Epithelial cell of esophagus (primary cell): ENCODE measurements around the gene RIOX2.
A peak's percentile ranks its signal among the peaks of the same experiment; 100 is the strongest.

Source experiments
- DNase-seq: peaks from one replicate; pipeline ENCODE4 v3.0.0; 2010; ENCODE audit warnings: low read depth
- H3K4me3 ChIP-seq: 2 replicates; pipeline ENCODE4 v1.5.1; 2011; ENCODE audit warnings: mild to moderate bottlenecking, low read length, control low read depth
- CTCF ChIP-seq: IDR thresholded peaks from 2 replicates; pipeline ENCODE4 v1.5.1; 2011; ENCODE audit warnings: low read depth, mild to moderate bottlenecking, low read length, control low read depth, inconsistent platforms; ENCODE audit not compliant: insufficient read depth; ENCODE audit errors: missing control alignments

RIOX2 gene

DNA sequence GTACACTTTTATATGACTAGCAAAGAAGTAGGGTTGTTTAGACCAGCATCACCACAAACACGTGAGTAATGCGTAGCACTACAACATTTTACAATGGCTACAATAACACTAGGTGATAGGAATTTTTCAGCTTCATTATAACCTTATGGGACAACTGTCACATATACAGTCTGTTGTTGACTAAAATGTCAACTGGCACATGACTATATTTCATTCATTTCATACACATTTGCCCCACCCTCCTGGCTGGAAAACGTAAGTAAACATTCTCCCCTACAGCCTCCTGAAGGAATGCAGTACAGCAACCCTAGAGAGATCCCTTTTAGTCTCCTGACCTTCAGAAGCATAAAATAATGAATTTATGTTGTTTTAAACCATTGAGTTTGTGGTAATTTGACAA is 16.2 kb downstream of the RIOX2 start:
- DNase-seq = no peak
- TF ChIP-seq CTCF = no peak
- no peak overlapping the region for H3K4me3 ChIP-seq

- no peak overlapping the region for H3K4me3 ChIP-seq
- no peak for TF ChIP-seq CTCF
- no peak for DNase-seq
Observed at GRCh38 chr3:97954228-97954827, 17.9 kb downstream of the RIOX2 start.

- no peak overlapping the region for H3K4me3 ChIP-seq
- TF ChIP-seq CTCF = no peak
- peak; percentile 88 for DNase-seq
Observed at GRCh38 chr3:97952872-97953271, 19.4 kb downstream of the RIOX2 start.

- no peak overlapping the region for H3K4me3 ChIP-seq
- TF ChIP-seq CTCF = no peak
- DNase-seq = peak; percentile 51
Observed at GRCh38 chr3:97952280-97952679, 20.0 kb downstream of the RIOX2 start.

DNA sequence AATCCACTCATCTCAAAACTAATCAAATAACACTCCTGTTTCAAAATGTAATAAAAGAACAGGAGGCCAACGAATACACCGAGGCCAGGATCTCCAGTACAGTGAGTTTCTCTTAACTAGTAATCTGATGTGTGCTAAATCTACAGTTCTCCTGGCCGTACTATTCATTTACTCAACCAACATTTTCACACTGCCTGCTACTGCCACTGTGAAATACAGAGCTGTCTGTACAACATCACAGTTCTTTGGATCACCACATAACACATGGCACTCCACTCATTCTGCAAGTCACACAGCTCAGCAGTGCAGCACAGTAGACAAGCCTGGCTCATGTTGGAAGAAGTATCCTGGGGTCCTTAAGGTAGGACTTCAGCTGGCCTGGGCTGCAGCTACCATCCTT is 21.9 kb downstream of the RIOX2 start:
- no peak overlapping the region for H3K4me3 ChIP-seq

DNA sequence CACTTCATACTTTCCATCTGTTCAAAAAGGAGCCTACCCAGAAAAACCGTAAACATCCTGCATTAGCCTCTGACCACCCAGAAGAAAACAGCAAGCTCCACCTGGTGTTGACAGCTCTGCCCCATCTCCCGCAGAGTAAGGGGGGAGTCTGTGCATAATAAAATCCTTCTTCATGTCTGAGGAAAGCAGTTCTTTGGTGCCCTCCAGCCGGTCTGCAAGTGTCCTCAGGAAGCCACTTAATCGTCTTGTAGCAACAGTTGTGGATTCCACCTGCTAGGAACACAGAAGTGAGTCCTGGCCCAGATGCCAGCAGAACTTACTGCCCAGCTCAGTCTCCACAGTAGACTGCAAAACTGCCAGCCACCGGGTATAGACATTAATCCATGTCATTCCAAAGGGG is 22.5 kb downstream of the RIOX2 start:
- no peak for TF ChIP-seq CTCF
- no peak for DNase-seq
- H3K4me3 ChIP-seq = no peak overlapping the region

More for the DNA sequence above, 21.9 kb downstream of the RIOX2 start:
- TF ChIP-seq CTCF = no peak
- DNase-seq = no peak

DNA sequence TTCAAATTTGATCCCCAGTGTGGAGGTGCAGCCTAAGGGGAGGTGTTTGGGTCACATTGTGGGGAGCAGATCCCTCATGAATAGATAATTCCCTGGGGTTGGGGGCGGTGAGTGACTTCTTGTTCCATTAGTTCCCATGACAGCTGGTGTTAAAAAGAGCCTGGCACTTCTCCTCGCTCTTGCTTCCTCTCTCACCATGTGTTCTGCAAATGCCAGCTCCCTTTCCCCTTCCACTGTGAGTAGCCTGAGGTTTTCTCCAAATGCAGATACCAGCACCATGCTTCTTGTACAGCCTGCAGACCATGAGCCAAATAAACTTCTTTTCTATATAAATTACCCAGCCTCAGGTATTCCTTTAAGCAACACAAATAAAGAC is 23.1 kb downstream of the RIOX2 start:
- no peak overlapping the region for H3K4me3 ChIP-seq
- DNase-seq = no peak
- TF ChIP-seq CTCF = no peak
